Femur (tissue), 1 donor: ENCODE measurements around the gene PIMREG.

Source experiments
- DNase-seq: peaks from one replicate; pipeline ENCODE4 v3.0.0-alpha.2; 2017

PIMREG gene, protein sequence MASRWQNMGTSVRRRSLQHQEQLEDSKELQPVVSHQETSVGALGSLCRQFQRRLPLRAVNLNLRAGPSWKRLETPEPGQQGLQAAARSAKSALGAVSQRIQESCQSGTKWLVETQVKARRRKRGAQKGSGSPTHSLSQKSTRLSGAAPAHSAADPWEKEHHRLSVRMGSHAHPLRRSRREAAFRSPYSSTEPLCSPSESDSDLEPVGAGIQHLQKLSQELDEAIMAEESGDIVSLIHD

DNA sequence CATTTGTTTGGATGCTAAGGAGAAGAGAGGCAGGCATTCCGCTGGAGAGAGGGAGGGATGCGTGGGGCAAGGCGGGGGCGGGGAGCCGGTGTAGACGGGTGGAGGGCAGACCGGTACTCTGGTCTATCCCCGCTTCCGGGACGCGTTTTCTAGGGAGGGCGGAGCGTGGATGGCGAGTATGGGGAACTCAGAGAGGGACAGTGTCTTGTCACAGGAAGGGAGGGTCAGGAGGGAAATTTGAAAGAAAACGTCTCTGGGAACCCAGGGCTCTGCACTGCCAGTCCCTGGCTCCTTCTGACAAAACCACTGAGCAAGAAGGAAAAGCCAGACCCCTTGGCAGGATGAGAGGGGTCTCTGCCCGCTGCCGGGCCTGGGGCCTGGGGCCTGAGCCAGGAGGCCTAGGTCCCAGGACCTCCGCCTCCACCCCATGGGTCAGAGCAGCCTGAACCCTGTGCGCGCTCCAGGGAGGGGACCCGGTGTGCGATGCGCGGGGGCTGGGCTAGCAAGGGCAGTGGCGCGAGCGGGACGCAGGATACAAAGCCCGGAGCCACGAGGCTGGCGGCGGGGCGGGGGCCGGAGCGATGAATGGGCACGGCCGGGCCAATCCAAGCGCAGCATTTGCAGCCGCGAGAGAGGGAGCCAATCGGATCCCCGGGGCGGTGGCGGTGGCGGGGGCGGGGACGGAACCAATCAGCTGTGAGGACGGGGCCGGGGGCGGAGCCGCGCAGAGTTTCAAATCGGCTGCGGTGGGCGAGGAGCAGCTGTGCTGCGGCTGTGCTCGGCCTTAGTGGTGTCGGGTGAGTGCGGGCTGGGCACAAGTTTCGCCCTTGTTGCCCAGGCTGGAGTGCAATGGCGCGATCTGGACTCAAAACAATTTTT, at the start of gene PIMREG:
Gene PIMREG, plus strand, starts transcription at position 764 of the 879 bp plus-strand sequence. CDS start 656 bp downstream, outside the sequence.
- DNase-seq, result peak; percentile 98

DNA sequence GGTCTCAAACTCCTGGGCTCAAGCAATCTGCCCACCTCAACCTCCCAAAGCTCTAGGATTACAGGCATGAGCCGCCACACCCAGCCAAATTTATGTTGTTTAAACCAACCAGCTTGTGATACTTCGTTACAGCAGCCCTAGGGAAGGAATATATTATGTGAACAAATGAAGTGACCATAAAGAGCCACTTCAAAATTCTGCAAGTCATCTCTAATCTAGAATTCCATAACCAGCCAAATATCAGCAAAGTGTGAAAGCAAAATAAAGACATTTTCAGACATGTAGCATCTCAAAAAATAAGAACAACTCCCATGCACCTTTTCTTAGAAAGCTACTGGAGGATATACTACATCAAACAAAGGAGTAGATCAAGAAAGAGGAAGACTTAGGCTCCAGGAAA, 45.3 kb upstream of the PIMREG start:
- DNase-seq, result no peak

DNA sequence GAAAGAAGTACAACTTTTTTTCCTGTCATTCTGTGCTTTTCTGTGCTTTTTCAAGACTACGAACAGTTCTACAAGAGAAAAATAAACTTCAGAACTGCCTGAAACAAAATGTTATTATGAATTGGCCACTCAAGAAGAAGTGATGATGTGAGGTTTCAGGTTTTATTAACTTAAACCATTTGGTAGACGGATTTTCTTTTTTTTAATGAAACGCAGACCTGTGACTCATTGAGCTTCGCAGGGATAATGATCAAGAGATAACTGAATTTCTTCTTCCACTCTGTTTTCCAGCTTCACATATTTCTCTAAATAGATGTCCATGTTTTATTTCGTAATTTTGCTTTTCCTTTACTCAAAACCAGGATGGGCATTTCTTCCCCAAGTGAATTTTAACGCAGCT, 42.0 kb upstream of the PIMREG start:
- DNase-seq, result no peak

DNA sequence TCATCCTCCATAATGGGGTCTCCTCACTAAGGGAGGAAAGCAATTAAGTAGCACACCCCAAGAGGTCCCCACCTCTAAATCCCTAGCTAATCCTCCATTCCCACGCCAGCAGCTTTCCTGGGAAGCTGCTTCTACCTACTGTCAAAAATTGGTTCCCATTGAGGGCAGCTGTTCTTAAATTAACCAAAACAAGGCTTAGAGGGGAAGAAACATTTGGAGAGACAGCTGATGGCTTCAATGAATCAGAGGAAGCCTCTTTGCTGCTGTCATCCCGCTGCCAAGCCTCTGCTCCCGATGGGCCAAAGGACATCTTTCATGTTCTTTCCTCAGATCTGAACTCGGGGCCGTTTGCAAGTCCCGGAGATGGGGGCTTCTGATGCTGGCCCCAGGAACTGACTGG, 36.0 kb upstream of the PIMREG start:
- no peak for DNase-seq

DNA sequence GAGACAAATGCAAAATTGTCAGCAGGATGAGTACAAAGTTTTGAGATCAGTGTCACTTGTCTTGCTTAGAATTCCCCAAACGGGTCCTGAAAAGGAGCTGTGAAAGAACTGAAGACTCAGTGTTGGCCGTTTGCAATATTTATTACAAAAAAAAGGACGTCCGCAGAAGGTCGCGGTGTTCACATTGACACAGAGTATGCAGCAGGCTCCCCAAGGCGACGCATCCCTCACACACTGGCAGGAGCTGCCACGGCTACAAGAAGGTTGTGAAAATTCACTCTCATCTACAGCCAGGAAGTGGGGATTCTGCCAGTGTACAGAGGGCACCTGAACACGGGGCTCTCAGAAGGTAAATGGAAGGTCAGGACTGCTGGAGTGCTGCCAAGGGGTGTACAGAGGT, 35.5 kb upstream of the PIMREG start:
- DNase-seq, result no peak

DNA sequence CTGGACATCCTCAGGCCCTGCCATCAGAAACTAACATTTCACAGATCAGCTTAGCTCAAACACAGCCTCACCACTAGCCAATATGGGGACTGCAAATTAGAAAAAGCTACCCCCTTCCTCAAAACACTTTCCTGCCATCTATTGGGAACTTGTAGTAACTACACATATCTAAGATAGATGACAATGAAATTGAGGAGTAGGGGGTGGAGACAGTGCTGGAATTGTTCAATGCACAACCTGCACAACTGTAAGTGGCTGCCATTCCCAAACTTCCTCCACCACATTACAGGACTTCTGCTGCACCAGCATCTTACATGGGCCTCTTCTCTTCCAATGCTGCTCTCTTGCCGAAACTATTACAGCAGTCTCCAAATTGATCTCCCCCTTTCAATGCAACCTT, 31.2 kb upstream of the PIMREG start:
- no peak for DNase-seq

DNA sequence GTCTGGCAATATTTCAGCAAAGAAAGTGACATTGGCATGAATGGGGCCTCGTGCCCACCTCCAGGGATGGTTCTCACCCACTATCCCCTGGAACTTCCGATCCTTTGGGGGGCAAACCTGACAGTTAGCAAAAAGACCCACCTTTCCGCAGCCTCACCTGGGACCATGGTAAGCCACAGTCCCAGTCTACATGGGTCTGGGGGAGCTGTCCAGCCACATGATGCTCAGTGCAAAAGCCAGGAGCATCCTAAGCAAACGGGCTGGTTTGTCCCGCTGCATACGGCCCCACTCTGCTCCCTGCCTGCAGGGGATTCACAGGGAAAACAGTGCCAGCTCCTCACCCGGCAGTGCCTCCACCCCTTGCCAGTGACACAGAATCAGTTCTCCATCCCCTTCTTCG, 28.6 kb upstream of the PIMREG start:
- no peak for DNase-seq

DNA sequence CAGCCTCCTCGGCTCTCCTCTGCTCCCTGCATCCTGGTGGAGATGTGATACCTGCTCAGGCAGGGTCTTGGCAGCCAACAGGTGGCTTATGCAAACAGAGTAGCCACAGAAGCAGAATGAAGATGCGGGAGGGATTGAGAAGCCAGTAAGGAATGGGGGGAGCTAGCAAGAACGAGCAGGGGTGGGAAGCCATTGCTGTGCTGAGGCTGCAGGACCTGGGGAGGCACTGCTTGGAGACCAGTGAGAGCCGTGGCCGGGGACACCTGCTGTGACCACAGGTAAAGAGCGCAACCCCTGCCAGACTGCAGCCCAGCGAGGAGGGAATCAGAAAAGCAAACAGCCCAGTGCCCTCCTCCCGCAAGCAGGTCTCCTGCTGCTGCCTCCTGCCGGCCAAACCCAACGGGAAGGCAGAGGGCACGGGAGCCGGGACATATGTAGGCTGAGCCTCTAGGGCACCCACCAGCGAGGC, 24.0 kb upstream of the PIMREG start:
- DNase-seq, result no peak

DNA sequence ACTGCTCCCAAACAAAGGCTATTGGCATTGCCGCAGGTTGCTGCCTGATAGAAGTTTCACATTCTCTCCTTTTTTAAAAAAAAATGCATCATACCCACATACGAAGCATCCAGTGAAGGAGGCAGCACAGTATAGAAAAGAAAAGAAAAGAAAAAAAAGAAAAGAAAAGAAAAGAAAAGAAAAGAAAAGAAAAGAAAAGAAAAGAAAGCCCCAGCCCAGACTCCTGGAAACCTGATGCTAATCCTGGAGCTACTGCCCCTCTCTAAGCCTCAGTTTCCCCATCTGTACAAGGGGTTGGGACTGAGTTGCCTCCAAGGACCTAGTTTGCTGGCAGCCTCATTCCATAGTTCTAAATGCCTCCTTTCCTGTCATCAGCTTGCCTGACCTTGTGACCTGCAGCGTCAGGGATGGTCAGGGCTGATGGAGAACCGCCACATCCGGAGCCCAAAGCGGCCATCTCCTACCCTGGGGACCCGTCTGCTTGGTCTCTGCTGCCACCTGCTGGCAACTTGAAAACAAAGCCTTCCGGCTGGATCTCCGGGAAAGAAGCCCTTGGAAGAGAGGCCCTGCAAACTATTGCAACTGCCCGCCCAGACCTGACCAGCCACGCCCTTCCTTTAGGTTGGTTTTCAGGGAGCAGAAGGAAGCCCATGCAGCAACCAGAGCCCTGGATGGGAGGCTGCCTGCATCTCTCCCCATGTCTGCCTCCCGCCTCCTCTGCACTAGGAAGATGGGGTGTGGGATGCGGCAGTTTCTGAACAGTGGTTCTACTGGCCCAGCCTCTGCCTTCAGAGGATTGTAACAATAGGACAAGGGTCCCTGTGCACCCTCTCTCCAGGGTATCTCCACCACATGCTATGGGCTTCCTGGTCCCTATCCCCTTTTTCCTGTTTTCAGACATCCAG, 22.3 kb upstream of the PIMREG start:
- DNase-seq, result peak; percentile 80

DNA sequence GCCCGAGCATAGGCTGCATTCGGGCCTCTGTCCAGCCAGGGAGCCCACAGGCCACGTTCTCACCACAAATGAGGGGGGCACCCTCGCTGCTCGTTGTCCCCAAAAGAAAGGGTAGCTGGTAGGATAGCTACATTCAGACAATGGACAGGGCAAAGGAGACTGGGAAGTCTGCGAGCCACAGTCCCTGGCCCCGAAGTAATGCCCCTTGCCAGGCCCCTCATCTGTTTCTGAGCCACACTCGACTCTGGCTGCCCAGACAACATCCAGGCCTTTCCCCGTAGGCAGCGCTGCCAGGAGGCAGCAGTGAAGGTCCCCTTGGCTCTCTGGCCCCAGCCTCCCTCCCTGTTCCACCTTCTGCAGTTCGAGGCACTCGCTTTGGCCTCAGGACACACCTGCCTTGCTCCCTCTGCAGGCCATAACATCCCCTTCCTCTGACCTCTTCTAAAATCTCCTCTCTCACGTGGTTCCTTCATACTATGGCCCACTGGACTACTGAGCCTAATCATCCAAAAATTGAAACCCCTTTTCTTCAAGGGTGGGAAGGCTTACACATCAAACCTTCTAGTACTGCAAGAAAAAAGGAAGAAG, 21.5 kb upstream of the PIMREG start:
- DNase-seq, result no peak

DNA sequence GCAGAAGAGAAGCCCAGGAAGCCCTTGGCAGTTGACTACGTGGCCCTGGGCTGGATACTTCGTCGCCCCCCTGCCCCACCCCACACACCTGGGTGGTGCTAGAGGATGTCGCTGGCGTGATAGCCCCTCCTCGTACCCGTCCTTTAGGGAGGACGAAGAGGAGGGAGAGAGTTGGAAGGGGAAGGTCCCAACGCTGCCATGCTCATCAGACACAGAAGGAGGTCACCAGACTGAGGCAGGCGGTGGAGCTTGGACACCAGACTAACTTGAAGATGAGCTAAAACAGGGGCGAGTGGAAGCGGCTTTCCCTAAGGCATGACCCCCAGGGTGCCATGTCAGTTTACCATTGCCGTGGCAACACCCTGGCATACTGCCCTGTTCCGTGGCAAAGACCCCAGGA, 20.3 kb upstream of the PIMREG start:
- no peak for DNase-seq

DNA sequence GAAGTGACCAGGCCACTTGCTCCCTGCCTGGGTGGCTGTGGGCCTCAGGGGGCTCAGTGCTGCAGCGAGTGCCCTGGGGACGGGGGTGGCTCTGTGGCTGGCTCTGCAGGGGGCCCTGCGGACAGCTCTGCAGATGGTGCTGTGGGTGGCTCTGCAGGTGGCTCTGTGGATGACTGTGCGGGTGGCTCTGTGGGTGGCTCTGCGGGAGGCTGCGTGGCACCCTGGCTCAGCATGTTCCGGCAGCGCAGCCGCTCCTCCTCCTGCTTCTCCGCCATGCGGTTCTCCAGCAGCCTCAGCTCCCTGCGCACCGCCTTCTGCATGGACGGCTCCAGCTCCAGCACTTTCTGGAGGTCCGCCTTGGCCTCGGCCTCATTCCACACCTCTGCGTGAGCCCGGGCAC, 18.8 kb upstream of the PIMREG start:
- no peak for DNase-seq

DNA sequence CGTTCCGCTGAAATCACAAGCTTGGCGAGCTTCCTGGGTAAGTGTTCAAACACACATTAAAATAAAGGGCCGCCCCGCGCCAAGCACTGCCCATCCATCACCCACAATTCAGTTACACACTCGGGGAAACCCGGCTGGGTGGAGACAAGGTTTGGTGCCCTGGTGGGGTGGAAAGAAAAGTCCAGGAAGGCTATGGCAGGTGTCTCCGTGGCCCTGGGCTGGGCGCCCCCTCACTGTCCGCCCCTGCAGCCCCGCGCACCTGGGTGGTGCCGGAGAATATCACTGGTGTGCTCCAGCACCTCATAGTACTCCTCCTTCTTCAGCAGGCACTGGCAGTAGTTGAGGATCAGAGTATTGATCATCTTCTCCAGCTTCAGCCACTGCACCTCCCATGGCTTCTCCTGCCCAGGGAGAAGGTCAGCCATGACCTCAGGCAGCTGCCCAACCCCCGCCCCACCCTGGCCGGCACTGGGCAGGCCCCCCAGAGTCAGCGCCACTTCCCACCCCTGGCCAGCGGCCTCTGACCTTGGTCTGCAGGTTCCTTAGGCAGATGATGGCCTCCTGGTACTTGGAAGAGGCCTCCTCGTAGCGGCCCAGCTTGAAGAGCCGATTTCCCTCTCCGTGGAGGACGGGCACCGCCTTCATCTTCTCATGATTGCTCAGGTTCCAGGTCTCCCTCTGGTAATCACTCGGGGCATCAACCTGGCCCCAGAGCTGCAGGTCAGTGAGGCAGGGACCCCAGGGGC, 17.7 kb upstream of the PIMREG start:
- no peak for DNase-seq

DNA sequence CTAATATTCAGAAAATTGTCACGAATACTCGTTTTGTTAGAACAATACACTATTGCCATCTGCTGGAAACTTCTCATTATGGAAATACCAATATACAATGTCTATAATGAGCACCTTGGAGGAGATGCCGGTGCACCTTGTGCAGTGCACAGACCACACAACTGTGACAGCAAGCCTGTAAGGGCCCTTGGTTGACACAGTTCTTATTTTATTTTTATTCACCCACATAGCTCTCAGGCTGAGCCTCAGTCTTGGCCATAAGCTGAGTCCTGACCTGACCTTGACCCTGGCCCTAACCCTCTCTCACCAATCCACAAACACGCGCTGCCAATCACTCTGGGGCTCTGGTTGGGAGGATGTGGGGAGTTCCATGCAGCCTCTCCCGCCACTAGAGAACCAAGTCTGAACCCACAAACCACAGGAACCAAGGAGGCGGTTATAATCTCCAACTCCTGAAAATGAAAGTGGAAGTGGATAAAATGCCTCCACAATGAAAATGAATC, 16.9 kb upstream of the PIMREG start:
- no peak for DNase-seq

DNA sequence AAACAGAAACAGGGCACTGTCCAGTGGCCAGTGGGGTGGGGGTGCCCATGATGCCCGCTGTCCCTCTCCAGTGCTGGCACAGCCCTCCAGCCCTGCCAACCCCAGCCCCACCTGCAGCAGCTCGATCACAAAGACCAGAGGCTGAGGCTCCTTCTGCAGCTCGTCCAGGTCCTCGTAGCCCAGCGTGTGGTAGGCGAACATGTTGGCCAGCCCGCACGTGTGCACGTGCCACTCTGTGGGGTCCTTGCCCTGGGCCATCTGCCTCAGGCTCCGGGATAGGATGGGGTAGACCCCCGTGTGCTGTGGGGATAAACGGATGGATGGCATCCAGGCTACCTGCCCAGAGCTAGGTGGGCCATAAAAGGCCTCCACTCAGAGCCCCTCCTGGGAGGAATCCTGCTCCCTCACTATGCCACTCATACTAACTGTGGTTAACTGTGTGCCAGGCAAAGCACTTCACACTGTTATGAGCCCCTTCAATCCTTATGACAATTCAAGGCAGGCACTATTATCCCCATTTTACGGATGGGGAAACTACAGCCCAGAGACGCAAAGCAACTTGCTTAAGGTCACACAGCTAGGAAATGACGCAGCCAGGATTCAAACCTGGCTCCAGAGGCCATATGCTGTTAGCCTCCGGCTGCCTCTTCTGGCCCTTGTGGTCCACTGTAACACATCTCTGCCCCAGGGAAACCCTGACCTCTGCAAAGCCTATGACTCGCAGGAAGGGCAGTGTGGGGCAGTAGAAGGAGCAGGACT, 15.9 kb upstream of the PIMREG start:
- no peak for DNase-seq

DNA sequence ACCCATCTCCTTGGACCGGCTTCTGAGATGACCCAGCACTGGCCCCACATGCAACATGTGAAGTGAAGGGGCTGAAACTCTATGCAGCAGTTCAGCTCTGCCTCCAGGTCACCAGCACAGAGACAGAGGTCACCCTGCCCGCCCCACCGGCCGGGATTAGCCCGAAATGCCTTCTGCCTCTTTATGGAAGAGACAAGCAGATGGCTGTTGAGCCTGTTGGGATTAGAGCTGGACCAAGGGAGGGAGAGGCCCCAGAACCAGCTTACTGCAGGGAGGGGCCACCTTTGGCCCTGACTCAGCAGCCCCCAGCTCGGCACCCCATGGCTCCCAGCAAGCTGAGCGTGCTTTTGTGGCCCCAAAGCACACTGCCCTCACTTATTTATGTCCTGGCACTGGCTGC, 15.0 kb upstream of the PIMREG start:
- DNase-seq, result no peak

DNA sequence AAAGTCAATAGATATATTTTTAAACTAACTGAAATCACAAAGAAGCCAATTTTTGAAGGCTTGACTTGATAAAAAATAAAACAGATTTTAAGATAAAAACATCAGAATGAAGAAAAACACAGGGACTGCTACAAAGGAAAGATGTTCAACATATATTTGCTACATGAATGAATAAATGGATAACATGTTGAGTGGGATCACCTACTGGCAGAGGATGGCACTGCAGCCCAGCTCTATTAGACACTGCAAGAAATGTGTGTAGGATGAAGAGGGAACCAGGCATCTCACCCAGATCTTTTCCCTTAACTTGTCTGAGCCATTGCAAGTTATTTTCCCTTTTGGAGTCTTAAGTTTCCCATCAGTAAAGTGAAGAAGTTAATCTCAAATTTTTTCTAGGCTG, 13.5 kb upstream of the PIMREG start:
- DNase-seq, result no peak

DNA sequence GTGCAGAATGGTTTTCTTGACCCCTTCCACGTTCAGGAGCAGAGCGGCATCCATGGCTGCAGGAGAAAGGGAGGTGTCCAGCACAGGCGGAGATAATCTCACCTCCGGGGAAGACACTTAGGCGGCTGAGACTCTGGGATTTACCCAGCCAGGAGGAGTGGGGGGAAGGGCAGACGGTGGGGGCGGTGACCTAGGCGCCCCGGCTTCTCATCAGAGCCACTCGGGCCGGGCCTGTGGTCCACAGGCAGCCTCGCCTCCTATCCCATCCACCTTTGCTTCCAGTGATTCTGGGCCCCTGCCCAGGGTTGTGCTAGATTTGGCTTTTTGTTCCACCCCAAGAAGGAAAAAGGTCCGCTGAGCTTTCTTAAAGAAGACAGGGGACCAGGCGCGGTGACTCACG, 9.2 kb upstream of the PIMREG start, which contains the start of gene AIPL1:
Gene AIPL1, minus strand, starts transcription at position 71 of the 400 bp plus-strand sequence. Its CDS starts 17 bp downstream, at position 54.
- DNase-seq, result no peak

DNA sequence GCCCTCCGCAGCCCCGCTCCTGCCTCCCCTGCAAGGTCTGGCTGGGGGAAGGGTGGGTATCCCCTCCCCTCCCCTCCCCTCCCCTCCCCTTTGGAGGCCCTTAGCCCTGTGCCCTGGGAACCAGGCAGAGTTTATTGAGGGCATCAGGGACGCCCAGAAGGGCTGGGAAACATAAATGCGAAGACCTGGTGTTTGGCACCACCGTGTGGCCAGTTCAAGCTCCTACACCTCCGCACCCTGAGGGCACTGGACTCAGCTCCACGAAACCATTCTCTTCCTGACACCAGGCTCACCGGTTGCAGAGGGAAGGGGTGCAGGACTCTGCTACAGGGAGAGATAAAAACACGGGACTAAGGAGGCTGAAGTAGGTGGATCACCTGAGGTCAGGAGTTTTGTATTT, 8.3 kb upstream of the PIMREG start:
- peak; percentile 67 for DNase-seq

DNA sequence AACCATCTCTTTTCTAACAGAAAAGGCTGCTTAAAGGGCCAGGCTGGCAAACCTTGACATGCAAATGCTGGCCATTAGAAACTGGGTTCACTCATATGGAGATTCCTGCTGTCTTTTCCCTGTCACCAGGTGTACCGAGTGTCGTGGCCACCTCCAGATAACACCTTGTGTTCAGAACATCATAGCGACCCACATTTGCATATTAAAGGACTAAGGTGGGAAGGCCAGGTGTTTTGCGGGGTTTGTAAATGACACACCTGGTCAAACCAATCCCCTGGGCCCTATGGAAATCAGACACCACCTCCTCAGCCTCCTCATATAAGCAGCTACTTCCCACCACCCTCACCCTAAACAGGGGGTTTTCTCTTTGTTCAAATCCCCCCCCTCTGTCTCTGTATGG, 6.8 kb upstream of the PIMREG start:
- no peak for DNase-seq

DNA sequence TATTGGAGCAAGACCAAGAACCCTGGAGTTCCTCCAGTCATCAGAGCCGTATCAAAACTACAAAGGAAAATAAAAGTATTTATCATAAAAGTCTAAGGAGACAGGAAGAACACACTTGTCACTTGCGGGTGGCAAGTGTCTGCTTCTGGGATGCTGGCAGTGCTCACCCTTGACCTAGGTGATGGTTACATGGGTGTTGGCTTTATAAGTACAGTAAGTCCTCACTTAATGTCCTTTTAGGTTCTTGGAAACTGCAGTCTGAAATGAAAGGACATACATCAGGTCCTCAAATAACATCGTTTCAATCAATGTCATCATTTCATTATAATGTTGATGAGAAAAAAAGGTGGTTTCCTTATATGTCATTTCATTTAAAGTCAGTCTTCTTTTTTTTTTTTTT, 6.3 kb upstream of the PIMREG start:
- no peak for DNase-seq
